ENCODE results near the gene RUNX1. TPM values are rescaled to one million over a fixed set of nuclear protein-coding genes. Genes with fewer than 3 reads are reported as not detected.

RUNX1 gene
- polyA plus RNA-seq, 1 donor = 9.2 TPM

GRCh38 chr21:35017256-35017655 lies 31.8 kb downstream of the RUNX1 start:
- WGBS (ENCODE audit: insufficient coverage, low lambda C conversion rate) = 100% methylated on average over 1 of the region's 6 CpGs
- Histone ChIP-seq H3K27me3 (ENCODE audit: control insufficient read depth, insufficient read depth, low read length) (no peaks in the 10 kb centered on the region), H3K4me1 (ENCODE audit: control insufficient read depth, insufficient read depth, low read length) (peaks cover 22% of the 10 kb centered on the region)

GRCh38 chr21:35016517-35017188 lies 32.4 kb downstream of the RUNX1 start:
- H3K27ac ChIP-seq (ENCODE audit: low read length) = no peak overlapping the region

More at GRCh38 chr21:35017256-35017655, 31.8 kb downstream of the RUNX1 start:
- no peaks in the 10 kb centered on the region for H3K9me3 ChIP-seq (ENCODE audit: control insufficient read depth, low read depth, low read length)
- DNase-seq = no peak
- H3K36me3 ChIP-seq (ENCODE audit: control insufficient read depth, insufficient read depth, low read length) = no peaks in the 10 kb centered on the region
- H3K4me3 ChIP-seq (ENCODE audit: low read length) = no peak overlapping the region
- no peak overlapping the region for H3K27ac ChIP-seq (ENCODE audit: low read length)

GRCh38 chr21:35016071-35016470 lies 33.0 kb downstream of the RUNX1 start:
- H3K4me3 ChIP-seq (ENCODE audit: low read length) = no peak overlapping the region
- H3K9me3 ChIP-seq (ENCODE audit: control insufficient read depth, low read depth, low read length) = no peaks in the 10 kb centered on the region
- WGBS (ENCODE audit: insufficient coverage, low lambda C conversion rate) = 100% methylated on average over 1 of the region's 4 CpGs
- no peaks in the 10 kb centered on the region for H3K36me3 ChIP-seq (ENCODE audit: control insufficient read depth, insufficient read depth, low read length)
- H3K27me3 ChIP-seq (ENCODE audit: control insufficient read depth, insufficient read depth, low read length) = no peaks in the 10 kb centered on the region
- H3K27ac ChIP-seq (ENCODE audit: low read length) = no peak overlapping the region
- DNase-seq = no peak
- H3K4me1 ChIP-seq (ENCODE audit: control insufficient read depth, insufficient read depth, low read length) = peaks cover 15% of the 10 kb centered on the region

More at GRCh38 chr21:35016517-35017188, 32.4 kb downstream of the RUNX1 start:
- H3K27me3 ChIP-seq (ENCODE audit: control insufficient read depth, insufficient read depth, low read length) = no peaks in the 10 kb centered on the region
- H3K4me3 ChIP-seq (ENCODE audit: low read length) = no peak overlapping the region
- no peaks in the 10 kb centered on the region for H3K9me3 ChIP-seq (ENCODE audit: control insufficient read depth, low read depth, low read length)
- DNase-seq = no peak
- no peaks in the 10 kb centered on the region for H3K36me3 ChIP-seq (ENCODE audit: control insufficient read depth, insufficient read depth, low read length)
- H3K4me1 ChIP-seq (ENCODE audit: control insufficient read depth, insufficient read depth, low read length) = peaks cover 16% of the 10 kb centered on the region
- no CpG with 5 or more reads among the region's 1 CpG for WGBS (ENCODE audit: insufficient coverage, low lambda C conversion rate)

- Histone ChIP-seq H3K27ac (ENCODE audit: low read length) (no peak overlapping the region), H3K27me3 (ENCODE audit: control insufficient read depth, insufficient read depth, low read length) (no peaks in the 10 kb centered on the region), H3K36me3 (ENCODE audit: control insufficient read depth, insufficient read depth, low read length) (no peaks in the 10 kb centered on the region), H3K4me1 (ENCODE audit: control insufficient read depth, insufficient read depth, low read length) (peaks cover 14% of the 10 kb centered on the region), H3K9me3 (ENCODE audit: control insufficient read depth, low read depth, low read length) (no peaks in the 10 kb centered on the region), H3K4me3 (ENCODE audit: low read length) (no peak overlapping the region)
- WGBS (ENCODE audit: insufficient coverage, low lambda C conversion rate) = no CpG with 5 or more reads among the region's 5 CpGs
- DNase-seq = no peak
These were observed 33.6 kb downstream of the RUNX1 start for GRCh38 chr21:35015435-35016024.

GRCh38 chr21:35014302-35015041 lies 34.6 kb downstream of the RUNX1 start:
- H3K27ac ChIP-seq (ENCODE audit: low read length) = no peak overlapping the region
- H3K36me3 ChIP-seq (ENCODE audit: control insufficient read depth, insufficient read depth, low read length) = no peaks in the 10 kb centered on the region
- 0% methylated on average over 2 of the region's 11 CpGs for WGBS (ENCODE audit: insufficient coverage, low lambda C conversion rate)
- H3K9me3 ChIP-seq (ENCODE audit: control insufficient read depth, low read depth, low read length) = no peaks in the 10 kb centered on the region
- H3K4me3 ChIP-seq (ENCODE audit: low read length) = no peak overlapping the region
- H3K4me1 ChIP-seq (ENCODE audit: control insufficient read depth, insufficient read depth, low read length) = peaks cover 10% of the 10 kb centered on the region
- no peaks in the 10 kb centered on the region for H3K27me3 ChIP-seq (ENCODE audit: control insufficient read depth, insufficient read depth, low read length)
- DNase-seq = no peak

- Histone ChIP-seq H3K27me3 (ENCODE audit: control insufficient read depth, insufficient read depth, low read length) (no peaks in the 10 kb centered on the region), H3K4me3 (ENCODE audit: low read length) (no peak overlapping the region), H3K36me3 (ENCODE audit: control insufficient read depth, insufficient read depth, low read length) (no peaks in the 10 kb centered on the region), H3K9me3 (ENCODE audit: control insufficient read depth, low read depth, low read length) (no peaks in the 10 kb centered on the region), H3K27ac (ENCODE audit: low read length) (no peak overlapping the region), H3K4me1 (ENCODE audit: control insufficient read depth, insufficient read depth, low read length) (peaks cover 3% of the 10 kb centered on the region)
- 80% methylated on average over 1 of the region's 3 CpGs for WGBS (ENCODE audit: insufficient coverage, low lambda C conversion rate)
- no peak for DNase-seq
These were observed 37.4 kb downstream of the RUNX1 start for GRCh38 chr21:35011681-35012080.

- WGBS (ENCODE audit: insufficient coverage, low lambda C conversion rate) = no CpG with 5 or more reads among the region's 5 CpGs
- no peak overlapping the region for H3K27ac ChIP-seq (ENCODE audit: low read length)
These were observed 38.7 kb downstream of the RUNX1 start for GRCh38 chr21:35010447-35010846.

GRCh38 chr21:35007348-35007747 lies 41.8 kb downstream of the RUNX1 start:
- H3K36me3 ChIP-seq (ENCODE audit: control insufficient read depth, insufficient read depth, low read length) = no peaks in the 10 kb centered on the region
- no CpG with 5 or more reads among the region's 4 CpGs for WGBS (ENCODE audit: insufficient coverage, low lambda C conversion rate)

More at GRCh38 chr21:35010447-35010846, 38.7 kb downstream of the RUNX1 start:
- no peak overlapping the region for H3K4me3 ChIP-seq (ENCODE audit: low read length)
- DNase-seq = no peak
- H3K27me3 ChIP-seq (ENCODE audit: control insufficient read depth, insufficient read depth, low read length) = no peaks in the 10 kb centered on the region
- no peaks in the 10 kb centered on the region for H3K36me3 ChIP-seq (ENCODE audit: control insufficient read depth, insufficient read depth, low read length)
- peaks cover 3% of the 10 kb centered on the region for H3K4me1 ChIP-seq (ENCODE audit: control insufficient read depth, insufficient read depth, low read length)
- no peaks in the 10 kb centered on the region for H3K9me3 ChIP-seq (ENCODE audit: control insufficient read depth, low read depth, low read length)

GRCh38 chr21:35006771-35007170 lies 42.3 kb downstream of the RUNX1 start:
- H3K4me3 ChIP-seq (ENCODE audit: low read length) = no peak overlapping the region
- H3K4me1 ChIP-seq (ENCODE audit: control insufficient read depth, insufficient read depth, low read length) = peaks cover 5% of the 10 kb centered on the region
- no peaks in the 10 kb centered on the region for H3K36me3 ChIP-seq (ENCODE audit: control insufficient read depth, insufficient read depth, low read length)
- DNase-seq = no peak
- 80% methylated on average over 1 of the region's 3 CpGs for WGBS (ENCODE audit: insufficient coverage, low lambda C conversion rate)
- H3K27me3 ChIP-seq (ENCODE audit: control insufficient read depth, insufficient read depth, low read length) = no peaks in the 10 kb centered on the region
- no peaks in the 10 kb centered on the region for H3K9me3 ChIP-seq (ENCODE audit: control insufficient read depth, low read depth, low read length)
- no peak overlapping the region for H3K27ac ChIP-seq (ENCODE audit: low read length)

More at GRCh38 chr21:35007348-35007747, 41.8 kb downstream of the RUNX1 start:
- Histone ChIP-seq H3K27ac (ENCODE audit: low read length) (no peak overlapping the region), H3K4me1 (ENCODE audit: control insufficient read depth, insufficient read depth, low read length) (peaks cover 5% of the 10 kb centered on the region), H3K27me3 (ENCODE audit: control insufficient read depth, insufficient read depth, low read length) (no peaks in the 10 kb centered on the region), H3K4me3 (ENCODE audit: low read length) (no peak overlapping the region), H3K9me3 (ENCODE audit: control insufficient read depth, low read depth, low read length) (no peaks in the 10 kb centered on the region)
- DNase-seq = no peak

GRCh38 chr21:35006248-35006647 lies 42.9 kb downstream of the RUNX1 start:
- Histone ChIP-seq H3K4me3 (ENCODE audit: low read length) (no peak overlapping the region), H3K27ac (ENCODE audit: low read length) (no peak overlapping the region), H3K4me1 (ENCODE audit: control insufficient read depth, insufficient read depth, low read length) (peaks cover 5% of the 10 kb centered on the region), H3K36me3 (ENCODE audit: control insufficient read depth, insufficient read depth, low read length) (no peaks in the 10 kb centered on the region), H3K9me3 (ENCODE audit: control insufficient read depth, low read depth, low read length) (no peaks in the 10 kb centered on the region), H3K27me3 (ENCODE audit: control insufficient read depth, insufficient read depth, low read length) (no peaks in the 10 kb centered on the region)
- no CpG with 5 or more reads among the region's 3 CpGs for WGBS (ENCODE audit: insufficient coverage, low lambda C conversion rate)
- DNase-seq = no peak

Data from large intestine (tissue), 3 donors.